Measurements from ENCODE around the gene EXOC6B. TPM values are rescaled to one million over a fixed set of nuclear protein-coding genes. Genes with fewer than 3 reads are reported as not detected.
"Not testable (repeated sequence)": the region's sequence is repeated elsewhere in the genome, so short reads cannot be mapped to it uniquely, and the experiment has no call there.

Gene EXOC6B
- total and polyA plus RNA-seq, 7 donors, result 4.4 to 26.8 (median 14.1) TPM

- H3K27me3 ChIP-seq (ENCODE audit: insufficient read depth in 3 of 3, low read length in 2 of 3), result no peaks in the 10 kb centered on the region
- H3K36me3 ChIP-seq (ENCODE audit: insufficient read depth in 1 of 2, low read depth in 1 of 2), result no peaks in the 10 kb centered on the region
- DNase-seq, result no peak
- WGBS, 3 donors, result 72 to 84% (median 83%) methylated on average over 1 of the region's 1 CpG
- intact Hi-C loops (cut with DNase I), result no loop called here
- no peaks in the 10 kb centered on the region for H3K4me1 ChIP-seq
- no peaks in the 10 kb centered on the region for H3K9me3 ChIP-seq
- ATAC-seq, result no peak
- H3K27ac ChIP-seq, result no peak overlapping the region
- TF ChIP-seq CTCF (IDR thresholded peaks at IDR 0.05), result no peak
- no peak overlapping the region for H3K4me3 ChIP-seq
These were observed 223.7 kb downstream of the EXOC6B start for GRCh38 chr2:72602095-72602494.

- not testable (repeated sequence) for H3K27me3 ChIP-seq (ENCODE audit: insufficient read depth in 3 of 3, low read length in 2 of 3); H3K9me3 ChIP-seq; H3K4me3 ChIP-seq; H3K36me3 ChIP-seq (ENCODE audit: insufficient read depth in 1 of 2, low read depth in 1 of 2); H3K4me1 ChIP-seq; H3K27ac ChIP-seq; DNase-seq; ATAC-seq
- intact Hi-C loops (cut with DNase I), result loop anchor here in 1 of 2 donors (5.0 kb wide), 1 partner anchor 662 kb away; no protein-coding TSS in a partner anchor
- WGBS, 3 donors, result 96 to 97% (median 97%) methylated on average over 4 of the region's 4 CpGs
These were observed 242.0 kb downstream of the EXOC6B start for GRCh38 chr2:72583836-72584235.

GRCh38 chr2:72583376-72583775 is 242.5 kb downstream of the EXOC6B start:
- Histone ChIP-seq H3K27me3 (ENCODE audit: insufficient read depth in 3 of 3, low read length in 2 of 3) (no peaks in the 10 kb centered on the region), H3K27ac (no peak overlapping the region), H3K9me3 (no peaks in the 10 kb centered on the region), H3K4me1 (no peaks in the 10 kb centered on the region), H3K36me3 (ENCODE audit: insufficient read depth in 1 of 2, low read depth in 1 of 2) (no peaks in the 10 kb centered on the region), H3K4me3 (no peak overlapping the region)
- no peak for TF ChIP-seq CTCF (IDR thresholded peaks at IDR 0.05)
- 57 to 72% (median 58%) methylated on average over 1 of the region's 1 CpG for WGBS, 3 donors
- ATAC-seq (no peak), DNase-seq (no peak)
- intact Hi-C loops (cut with DNase I), result loop anchor here in 1 of 2 donors (5.0 kb wide), 1 partner anchor 661 kb away; no protein-coding TSS in a partner anchor

- H3K4me3 ChIP-seq, result no peak overlapping the region
- no peak for TF ChIP-seq CTCF (IDR thresholded peaks at IDR 0.05)
- no peaks in the 10 kb centered on the region for H3K4me1 ChIP-seq
- no peaks in the 10 kb centered on the region for H3K36me3 ChIP-seq (ENCODE audit: insufficient read depth in 1 of 2, low read depth in 1 of 2)
- ATAC-seq (no peak), DNase-seq (no peak)
- no peaks in the 10 kb centered on the region for H3K27me3 ChIP-seq (ENCODE audit: insufficient read depth in 3 of 3, low read length in 2 of 3)
- no peak overlapping the region for H3K27ac ChIP-seq
- intact Hi-C loops (cut with DNase I), result loop anchor here in 1 of 2 donors (5.0 kb wide), 1 partner anchor 659 kb away; no protein-coding TSS in a partner anchor
- WGBS, 3 donors, result 74 to 87% (median 86%) methylated on average over 5 of the region's 5 CpGs
- H3K9me3 ChIP-seq, result no peaks in the 10 kb centered on the region
These were observed 244.2 kb downstream of the EXOC6B start for GRCh38 chr2:72581560-72582181.

- Histone ChIP-seq H3K9me3 (no peaks in the 10 kb centered on the region), H3K4me1 (no peaks in the 10 kb centered on the region), H3K27me3 (ENCODE audit: insufficient read depth in 3 of 3, low read length in 2 of 3) (no peaks in the 10 kb centered on the region), H3K4me3 (no peak overlapping the region), H3K27ac (no peak overlapping the region), H3K36me3 (ENCODE audit: insufficient read depth in 1 of 2, low read depth in 1 of 2) (no peaks in the 10 kb centered on the region)
- DNase-seq (no peak), ATAC-seq (peak in 3 of 4 donors; percentile 60 to 82 (median 61))
- peak; percentile 74 for TF ChIP-seq CTCF (IDR thresholded peaks at IDR 0.05)
- WGBS, 3 donors, result 34 to 71% (median 50%) methylated on average over 1 of the region's 1 CpG
- intact Hi-C loops (cut with DNase I), result loop anchor here (2.0 to 10.0 kb wide), 7 partner anchors 165 to 1035 kb away; no protein-coding TSS in a partner anchor
These were observed 246.1 kb downstream of the EXOC6B start for GRCh38 chr2:72579591-72580180.
